HepG2 (cell line): ENCODE measurements around the gene SNAP91. TPM values are rescaled to one million over a fixed set of nuclear protein-coding genes. Genes with fewer than 3 reads are reported as not detected.

Experiments used
- ATAC-seq: fragments of 200-7000 bp; cut with Tn5 transposase; 3 replicates; pipeline ENCODE4 v1.9.1; 2020; ENCODE audit warnings: mild to moderate bottlenecking, moderate library complexity
- Bru-seq: library from RNA; stranded (reverse); fragments of 400-500 nt; gene quantifications from one replicate; lab custom pipeline; 2021; lab: Mats Ljungman, UMichigan
- BruChase-seq, 2 experiments: library from RNA; stranded (reverse); fragments of 400-500 nt; gene quantifications; one replicate each; lab custom pipeline; 2021; lab: Mats Ljungman, UMichigan
- BruUV-seq: library from RNA; stranded (reverse); fragments of 400-500 nt; replicated peaks from 2 replicates; lab custom pipeline; 2021; lab: Mats Ljungman, UMichigan
- CTCF ChIA-PET: fragments of 300-600 bp; formaldehyde crosslinking; extraction: SDS; loops from one replicate; lab custom pipeline; 2021; ENCODE audit warnings: low total read pairs, inconsistent platforms, low intra/inter-chr PET ratio; lab: Yijun Ruan, JAX
- POLR2A ChIA-PET: fragments of 350-600 bp; sonication (Branson Sonifier 250); formaldehyde crosslinking; loops from one replicate; lab custom pipeline; 2020; ENCODE audit warnings: antibody characterized with exemption, inconsistent platforms; lab: Yijun Ruan, JAX
- DNase-seq: peaks from one replicate; pipeline ENCODE4 v3.0.0-alpha.2; 2015; ENCODE audit warnings: low spot score
- FAIRE-seq: peaks from 3 replicates; lab custom pipeline; 2011; peaks lifted over from hg19 to GRCh38; lab: Jason Lieb, UNC
- H2AFZ ChIP-seq: one replicate; pipeline ENCODE4 v1.6.1; 2011; ENCODE audit warnings: low read length, inconsistent platforms
- H3K27ac ChIP-seq: fragments of 300-600 bp; 3 replicates; pipeline ENCODE4 v1.8.0; 2011; ENCODE audit warnings: mixed run types, mild to moderate bottlenecking, mixed read lengths, low read length, inconsistent platforms; ENCODE audit not compliant: insufficient read depth; ENCODE audit errors: extremely low read length
- H3K27me3 ChIP-seq, 2 experiments: fragments of 200-600 bp in 1 of 2; 2 replicates in 1 of 2; 3 replicates in 1 of 2; pipeline versions ENCODE4 v1.6.0 to v1.8.0; 2011; ENCODE audit warnings: low read length in 2 of 2, mild to moderate bottlenecking in 2 of 2, moderate library complexity in 2 of 2, inconsistent platforms in 1 of 2; ENCODE audit not compliant: insufficient read depth in 2 of 2, control insufficient read depth in 1 of 2
- H3K36me3 ChIP-seq, 2 experiments: fragments of 200-600 bp in 1 of 2; replicated peaks in 1 of 2; 2 replicates in 1 of 2; 3 replicates in 1 of 2; pipeline versions ENCODE4 v1.5.1 to v1.8.0; 2011; ENCODE audit warnings: low read length in 2 of 2, inconsistent platforms in 1 of 2; ENCODE audit not compliant: insufficient read depth in 2 of 2, control insufficient read depth in 1 of 2
- H3K4me1 ChIP-seq: 2 replicates; pipeline ENCODE4 v1.5.1; 2012; ENCODE audit warnings: low read length, inconsistent platforms; ENCODE audit not compliant: insufficient read depth
- H3K4me2 ChIP-seq: 2 replicates; pipeline ENCODE4 v1.6.0; 2011; ENCODE audit warnings: low read depth, low read length, inconsistent platforms
- H3K4me3 ChIP-seq, 3 experiments: fragments of 200-600 bp in 1 of 3; sonication (generic), shearing (Covaris generic) in 1 of 3; replicated peaks in 1 of 3; 2 replicates each; pipeline ENCODE4 v1.5.1; 2011 to 2016; ENCODE audit warnings: low read length in 3 of 3, inconsistent platforms in 2 of 3, low read depth in 2 of 3, mild to moderate bottlenecking in 2 of 3, control low read depth in 1 of 3, mixed read lengths in 1 of 3; ENCODE audit not compliant: insufficient read depth in 1 of 3
- H3K79me2 ChIP-seq: one replicate; pipeline ENCODE4 v1.6.1; 2011; ENCODE audit warnings: low read length, inconsistent platforms; ENCODE audit not compliant: insufficient read depth
- H3K9ac ChIP-seq: 2 replicates; pipeline ENCODE4 v1.6.0; 2011; ENCODE audit warnings: mild to moderate bottlenecking, low read depth, low read length, inconsistent platforms; ENCODE audit not compliant: insufficient read depth
- H3K9me3 ChIP-seq: 2 replicates; pipeline ENCODE4 v1.5.1; 2012; ENCODE audit warnings: mild to moderate bottlenecking, low read length
- H4K20me1 ChIP-seq: 2 replicates; pipeline ENCODE4 v1.6.0; 2011; ENCODE audit warnings: inconsistent platforms, mild to moderate bottlenecking, low read length, moderate library complexity; ENCODE audit not compliant: insufficient read depth
- CREB1 ChIP-seq, 2 experiments: fragments of 450-650 bp in 1 of 2; IDR thresholded peaks; 2 replicates each; pipeline ENCODE4 v1.6.1; 2016 to 2017; ENCODE audit warnings: control low read depth in 1 of 2, mild to moderate bottlenecking in 1 of 2, missing compliant biosample characterization in 1 of 2, missing genetic modification characterization in 1 of 2
- HNRNPLL ChIP-seq: fragments of 200-400 bp; formaldehyde crosslinking; IDR thresholded peaks from 2 replicates; pipeline ENCODE4 v1.6.1; 2017; ENCODE audit warnings: mild to moderate bottlenecking, low read depth, low read length; ENCODE audit not compliant: poor library complexity, severe bottlenecking
- SAFB2 ChIP-seq: sonication (generic); formaldehyde crosslinking; IDR thresholded peaks from 2 replicates; pipeline ENCODE4 v1.5.1; 2020; ENCODE audit warnings: missing genetic modification reagents, low read depth, mild to moderate bottlenecking, borderline replicate concordance
- SATB2 ChIP-seq: sonication (generic); formaldehyde crosslinking; IDR thresholded peaks from 2 replicates; pipeline ENCODE4 v1.5.0; 2020; ENCODE audit warnings: missing genetic modification reagents
- TBL1XR1 ChIP-seq: fragments of 150-350 bp; IDR thresholded peaks from 2 replicates; pipeline ENCODE4 v1.6.1; 2014; ENCODE audit warnings: borderline replicate concordance, low read length; ENCODE audit not compliant: partially characterized antibody
- TRAFD1 ChIP-seq: sonication (generic); formaldehyde crosslinking; IDR thresholded peaks from 2 replicates; pipeline ENCODE4 v1.5.1; 2020; ENCODE audit warnings: missing genetic modification reagents, mild to moderate bottlenecking, borderline replicate concordance
- ZFX ChIP-seq: sonication (generic); formaldehyde crosslinking; IDR thresholded peaks from 2 replicates; pipeline ENCODE4 v1.4.0; 2020; ENCODE audit warnings: mild to moderate bottlenecking, low read depth, missing genetic modification reagents, moderate library complexity
- ZNF777 ChIP-seq: sonication (generic); formaldehyde crosslinking; IDR thresholded peaks from 2 replicates; pipeline ENCODE4 v1.4.0; 2020; ENCODE audit warnings: missing genetic modification reagents
- WGBS: methylation state at CpG from one replicate; pipeline ENCODE4 v1.1.6; 2017; ENCODE audit warnings: low lambda C conversion rate; 5-methylcytosine and 5-hydroxymethylcytosine counted together
- in situ Hi-C: cut with HindIII; loops from 2 replicates; pipeline ENCODE4 v1.10.0; 2017; ENCODE audit warnings: low pct_unique_long_range_greater_than_20kb; ENCODE audit not compliant: extremely low pct_ligation_motif_present
- intact Hi-C: fragments of 100-400 bp; cut with micrococcal nuclease; formaldehyde crosslinking; loops from one replicate; pipeline ENCODE4 v1.10.0; 2022; ENCODE audit not compliant: unreplicated experiment
- long read RNA-seq, 2 experiments: library from RNA in 1 of 2; library from polyadenylated mRNA in 1 of 2; stranded (forward) in 1 of 2; unstranded in 1 of 2; transcript quantifications; one replicate each; pipeline ENCODE4 v2.0.0, GENCODE V29; 2019 to 2022
- polyA minus RNA-seq, 3 experiments: library from RNA; depleted of rRNA, polyadenylated mRNA; stranded (reverse); fragments of >200 nt; gene quantifications; 2 replicates each; pipeline ENCODE4 v1.2.3, GENCODE V29; 2011; ENCODE audit warnings: low replicate concordance in 1 of 3
- polyA plus RNA-seq, 8 experiments: library from polyadenylated mRNA; depleted of rRNA in 3 of 8; stranded (reverse) in 7 of 8; unstranded in 1 of 8; fragments of >200 nt; fragmentation: Illumina TruSeq in 4 of 8; extraction: Trizol in 4 of 8; gene quantifications; 2 replicates each; pipeline versions ENCODE4 v1.2.1 to v1.2.3, GENCODE V29; 2011 to 2016; ENCODE audit warnings: low read depth in 4 of 8, missing spikeins in 1 of 8, mixed read lengths in 1 of 8; ENCODE audit not compliant: insufficient read depth in 1 of 8
- total RNA-seq, 5 experiments: library from RNA; depleted of rRNA; stranded (reverse); fragments of >200 nt; fragmentation: Illumina TruSeq; extraction: Trizol; gene quantifications; 2 replicates each; pipeline ENCODE4 v1.2.3, GENCODE V29; 2016; ENCODE audit warnings: low read depth in 1 of 5

The SNAP91 gene
- total RNA-seq (2016; rRNA removed; fragmentation: Illumina TruSeq; extraction: Trizol) (not detected in 2 replicates), polyA plus RNA-seq (2011; rRNA removed) (not detected in 2 replicates), polyA minus RNA-seq (2011; rRNA and poly(A)+ RNA removed; ENCODE audit: low replicate concordance) (not detected in 2 replicates), Bru-seq, nascent RNA (percentile 1 among the genes with signal in this experiment), BruChase-seq, experiment 1, labeled RNA remaining after a 6-hour chase (not detected), BruChase-seq, experiment 2, labeled RNA remaining after a 2-hour chase (percentile 1 among the genes with signal in this experiment)
- total RNA-seq (2016; cell fraction: cytosol; rRNA removed; fragmentation: Illumina TruSeq; extraction: Trizol; ENCODE audit: low read depth) = not detected in 2 replicates
- total RNA-seq (2016; cell fraction: insoluble cytoplasmic fraction; rRNA removed; fragmentation: Illumina TruSeq; extraction: Trizol) = not detected in 2 replicates
- total RNA-seq (2016; cell fraction: membrane; rRNA removed; fragmentation: Illumina TruSeq; extraction: Trizol) = not detected in 2 replicates
- total RNA-seq (2016; cell fraction: nucleus; rRNA removed; fragmentation: Illumina TruSeq; extraction: Trizol) = not detected in 2 replicates
- polyA plus RNA-seq (2011; cell fraction: cytosol; rRNA removed) = not detected in 2 replicates
- not detected in 2 replicates for polyA plus RNA-seq (2011; cell fraction: nucleus; rRNA removed)
- polyA plus RNA-seq (2012) = not detected in 2 replicates
- not detected in 2 replicates for polyA plus RNA-seq (2016; cell fraction: cytosol; fragmentation: Illumina TruSeq; extraction: Trizol; ENCODE audit: low read depth)
- not detected in 2 replicates for polyA plus RNA-seq (2016; cell fraction: insoluble cytoplasmic fraction; fragmentation: Illumina TruSeq; extraction: Trizol; ENCODE audit: low read depth)
- polyA plus RNA-seq (2016; cell fraction: membrane; fragmentation: Illumina TruSeq; extraction: Trizol; ENCODE audit: low read depth) = not detected in 2 replicates
- polyA plus RNA-seq (2016; cell fraction: nucleus; fragmentation: Illumina TruSeq; extraction: Trizol; ENCODE audit: insufficient read depth, low read depth) = not detected in 2 replicates
- polyA minus RNA-seq (2011; cell fraction: cytosol; rRNA and poly(A)+ RNA removed) = not detected in 2 replicates
- polyA minus RNA-seq (2011; cell fraction: nucleus; rRNA and poly(A)+ RNA removed) = not detected in 2 replicates
- long read RNA-seq, experiment 1 = 0 reads
- long read RNA-seq, experiment 2 = 0 reads

GRCh38 chr6:83708970-83709747 lies at the start of gene SNAP91:
SNAP91 (minus strand) TSS chr6:83709101; CDS start chr6:83707927, 1,174 bp downstream.
- Histone ChIP-seq H3K4me3 (peak within 1 kb of the TSS; percentile 45 to 64 (median 53); a peak in 5 of 6 replicates), H3K9me3 (0 out of 2 replicates have a peak, but pooled peaks cover 4% of the 10 kb centered on the region), H3K79me2 (no peaks in the 10 kb centered on the region), H3K36me3 (no peaks in the 10 kb centered on the region), H3K27me3 (peaks cover 0 to 24% of the 10 kb centered on the region in 2 experiments; a peak in 4 of 5 replicates), H3K27ac (no peak within 1 kb of the TSS), H4K20me1 (no peaks in the 10 kb centered on the region), H3K9ac (no peak within 1 kb of the TSS), H2AFZ (no peak within 1 kb of the TSS), H3K4me1 (no peaks in the 10 kb centered on the region), H3K4me2 (peak within 1 kb of the TSS; percentile 70)
- FAIRE-seq = no peak
- no peak for DNase-seq
- in situ Hi-C loops (no loop called here), intact Hi-C loops (no loop called here)
- ATAC-seq = peak; percentile 86
- BruUV-seq = no TSS peak
- CTCF ChIA-PET = no interaction called here
- POLR2A ChIA-PET = no interaction called here
- WGBS = 22% methylated on average over 8 of the region's 83 CpGs
- TF ChIP-seq TRAFD1 (CRISPR knock-in tag) = no peak
- peak; percentile 80 for TF ChIP-seq ZNF777 (CRISPR knock-in tag)
- TF ChIP-seq HNRNPLL = peak; percentile 68
- TF ChIP-seq ZFX (CRISPR knock-in tag) = 0 out of 2 replicates have a peak, but pooled peaks have one; percentile 24
- no peak for TF ChIP-seq TBL1XR1
- TF ChIP-seq CREB1 (IDR thresholded peaks at IDR 0.05) = no peak
- TF ChIP-seq CREB1 (CRISPR knock-in tag; IDR thresholded peaks at IDR 0.05) = no peak
- TF ChIP-seq SAFB2 (CRISPR knock-in tag) = no peak
- TF ChIP-seq SATB2 (CRISPR knock-in tag) = no peak
